BJ (cell line): Measurements from ENCODE around the gene ESPNL. TPM values are rescaled to one million over a fixed set of nuclear protein-coding genes. Genes with fewer than 3 reads are reported as not detected.

Experiments
- CTCF ChIA-PET: fragments of 350-600 bp; formaldehyde crosslinking; extraction: SDS; loops from one replicate; lab custom pipeline; 2021; ENCODE audit warnings: antibody characterized with exemption, inconsistent platforms; lab: Yijun Ruan, JAX
- POLR2A ChIA-PET: fragments of 300-600 bp; sonication (Branson Sonifier 250); formaldehyde crosslinking; extraction: SDS; loops from one replicate; lab custom pipeline; 2021; ENCODE audit warnings: antibody characterized with exemption; lab: Charles Lee
- DNase-seq: peaks from one replicate; pipeline ENCODE4 v3.0.0-alpha.2; 2011; ENCODE audit warnings: low read depth
- H3K27me3 ChIP-seq: 2 replicates; pipeline ENCODE4 v1.6.0; 2011; ENCODE audit warnings: low read length; ENCODE audit not compliant: control insufficient read depth, insufficient read depth
- H3K36me3 ChIP-seq: 2 replicates; pipeline ENCODE4 v1.5.1; 2011; ENCODE audit warnings: low read length; ENCODE audit not compliant: control insufficient read depth, insufficient read depth
- H3K4me3 ChIP-seq: 2 replicates; pipeline ENCODE4 v1.5.1; 2011; ENCODE audit warnings: low read depth, mild to moderate bottlenecking, control low read depth, low read length
- CTCF ChIP-seq: IDR thresholded peaks from 2 replicates; pipeline ENCODE4 v1.5.1; 2011; ENCODE audit warnings: low read depth, mild to moderate bottlenecking, control low read depth, inconsistent platforms, low read length, moderate library complexity; ENCODE audit not compliant: insufficient read depth
- polyA plus RNA-seq: library from polyadenylated mRNA; depleted of rRNA; stranded (reverse); fragments of >200 nt; gene quantifications from 2 replicates; pipeline ENCODE4 v1.2.3, GENCODE V29; 2011

The ESPNL gene
- polyA plus RNA-seq, 1 experiment: 2.1 TPM

GRCh38 chr2:238106339-238106697 lies 6.2 kb downstream of the ESPNL start:
- CTCF ChIA-PET: interaction anchor here (1.4 kb wide), 1 partner anchor 8 kb away, joined by 3 read pairs; no protein-coding TSS in a partner anchor
- Histone ChIP-seq H3K27me3 (peaks cover 3% of the 10 kb centered on the region), H3K4me3 (no peak overlapping the region), H3K36me3 (no peaks in the 10 kb centered on the region)
- POLR2A ChIA-PET: no interaction called here
- no peak for DNase-seq
- no peak for TF ChIP-seq CTCF

- peaks cover 3% of the 10 kb centered on the region for H3K27me3 ChIP-seq
- DNase-seq: no peak
- peak; percentile 22 for TF ChIP-seq CTCF
- POLR2A ChIA-PET: no interaction called here
- H3K36me3 ChIP-seq: no peaks in the 10 kb centered on the region
- no peak overlapping the region for H3K4me3 ChIP-seq
- CTCF ChIA-PET: interaction anchor here (1.4 kb wide), 1 partner anchor 8 kb away, joined by 3 read pairs; no protein-coding TSS in a partner anchor
These were observed 6.8 kb downstream of the ESPNL start for GRCh38 chr2:238106698-238107524.

- no peak for TF ChIP-seq CTCF
- no peak for DNase-seq
- CTCF ChIA-PET: interaction anchor here (2.0 kb wide), 1 partner anchor 13 kb away, joined by 5 read pairs; no protein-coding TSS in a partner anchor
- H3K36me3 ChIP-seq: no peaks in the 10 kb centered on the region
- POLR2A ChIA-PET: no interaction called here
- peaks cover 3% of the 10 kb centered on the region for H3K27me3 ChIP-seq
- no peak overlapping the region for H3K4me3 ChIP-seq
These were observed 7.6 kb downstream of the ESPNL start for GRCh38 chr2:238107525-238108422.

DNA sequence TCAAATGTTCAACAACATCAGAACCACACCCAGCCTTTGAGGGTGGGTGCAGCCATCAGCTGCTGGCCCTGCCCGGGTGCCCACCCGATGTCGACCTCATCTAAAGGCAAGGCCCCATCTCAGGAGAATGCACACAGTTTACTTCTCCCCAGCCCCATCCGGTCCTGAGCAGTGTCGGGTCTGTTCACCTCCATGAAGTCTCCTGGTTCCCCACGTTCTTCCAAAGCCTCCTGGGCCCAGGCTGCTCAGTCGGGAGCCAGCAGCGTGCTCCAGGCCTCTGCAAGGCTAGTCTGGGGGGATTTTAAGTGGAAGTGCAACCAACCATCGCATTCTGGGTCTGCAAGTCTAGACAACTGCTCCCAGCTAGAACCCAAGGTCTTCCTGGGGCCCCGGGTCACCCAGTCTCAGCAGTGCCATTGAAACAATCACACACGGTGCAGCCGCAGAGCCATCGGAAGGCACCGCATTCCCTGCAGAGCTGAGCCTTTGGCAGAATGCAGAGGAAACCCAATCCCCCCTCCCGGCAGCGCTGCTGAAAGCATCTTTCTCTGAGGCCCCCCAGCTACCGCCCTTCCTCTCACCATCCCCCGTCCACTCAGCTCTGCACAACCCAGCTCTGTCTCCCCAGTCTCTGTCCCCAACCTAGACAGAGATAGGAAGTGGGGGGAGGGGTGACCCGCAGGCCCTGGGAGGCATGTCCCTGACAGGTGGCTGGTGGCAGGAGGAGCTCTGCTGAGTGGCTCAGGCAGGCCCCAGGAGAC lies 8.5 kb downstream of the ESPNL start:
- ChIA-PET CTCF (interaction anchor here (0.6 to 2.0 kb wide), 4 partner anchors 12 to 318 kb away, joined by 3 to 6 read pairs (median 4); no protein-coding TSS in a partner anchor), POLR2A (no interaction called here)
- no peak for TF ChIP-seq CTCF
- Histone ChIP-seq H3K4me3 (no peak overlapping the region), H3K36me3 (no peaks in the 10 kb centered on the region), H3K27me3 (peaks cover 3% of the 10 kb centered on the region)
- no peak for DNase-seq
